Panc1 (cell line): Measurements from ENCODE around the gene PITPNB.

ENCODE experiments used
- CTCF ChIP-seq: fragments of 450-650 bp; IDR thresholded peaks from 2 replicates; pipeline ENCODE4 v1.5.1; 2017; ENCODE audit warnings: mild to moderate bottlenecking
- POLR2AphosphoS5 ChIP-seq: IDR thresholded peaks from 2 replicates; pipeline ENCODE4 v1.6.1; 2012; ENCODE audit warnings: mild to moderate bottlenecking, low read depth, low read length, moderate library complexity
- REST ChIP-seq, 2 experiments: IDR thresholded peaks; 2 replicates each; pipeline ENCODE4 v1.6.1; 2011 to 2012; ENCODE audit warnings: low read depth in 2 of 2, control low read depth in 1 of 2, low read length in 1 of 2, mild to moderate bottlenecking in 1 of 2, moderate library complexity in 1 of 2; ENCODE audit not compliant: insufficient read depth in 1 of 2
- SIN3A ChIP-seq: IDR thresholded peaks from 2 replicates; pipeline ENCODE4 v1.6.1; 2012; ENCODE audit warnings: low read depth, mild to moderate bottlenecking, low read length, moderate library complexity, borderline replicate concordance; ENCODE audit not compliant: insufficient read depth
- TCF7L2 ChIP-seq: IDR thresholded peaks from 2 replicates; pipeline ENCODE4 v1.6.1; 2011; ENCODE audit warnings: mild to moderate bottlenecking, low read depth, low read length, inconsistent platforms

- TF ChIP-seq CTCF (no peak), POLR2AphosphoS5 (no peak), REST (IDR thresholded peaks at IDR 0.05; ENCODE audit: insufficient read depth in 1 of 2, low read depth in 2 of 2, low read length in 1 of 2) (no peak), TCF7L2 (no peak), SIN3A (no peak)
Observed at GRCh38 chr22:27846248-27846757, 72.8 kb downstream of the PITPNB start.
